ENCODE results near the gene HIVEP3.

HIVEP3 gene

GRCh38 chr1:41809692-41810091, 109.0 kb downstream of the HIVEP3 start:
- no peak for DNase-seq

DNA sequence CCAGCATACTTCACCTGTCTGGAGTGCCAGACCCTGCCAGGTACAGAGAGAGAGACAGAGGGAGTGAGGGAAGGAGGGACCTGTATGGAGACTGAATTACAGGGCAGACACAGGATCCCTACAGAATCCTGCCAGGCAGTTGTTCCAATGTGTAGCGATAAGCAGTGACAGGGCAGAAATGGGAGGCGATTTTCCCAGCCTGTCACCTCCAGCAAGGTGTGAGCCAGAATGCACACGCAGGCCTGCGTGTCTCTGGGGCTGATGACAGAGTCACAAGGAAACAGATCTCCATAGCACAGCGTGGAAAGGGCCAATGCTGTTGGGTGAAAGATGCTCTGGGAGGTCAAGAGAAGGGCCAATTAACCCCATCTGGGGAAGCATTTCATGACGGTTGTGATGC, 111.3 kb downstream of the HIVEP3 start:
- DNase-seq: no peak

DNA sequence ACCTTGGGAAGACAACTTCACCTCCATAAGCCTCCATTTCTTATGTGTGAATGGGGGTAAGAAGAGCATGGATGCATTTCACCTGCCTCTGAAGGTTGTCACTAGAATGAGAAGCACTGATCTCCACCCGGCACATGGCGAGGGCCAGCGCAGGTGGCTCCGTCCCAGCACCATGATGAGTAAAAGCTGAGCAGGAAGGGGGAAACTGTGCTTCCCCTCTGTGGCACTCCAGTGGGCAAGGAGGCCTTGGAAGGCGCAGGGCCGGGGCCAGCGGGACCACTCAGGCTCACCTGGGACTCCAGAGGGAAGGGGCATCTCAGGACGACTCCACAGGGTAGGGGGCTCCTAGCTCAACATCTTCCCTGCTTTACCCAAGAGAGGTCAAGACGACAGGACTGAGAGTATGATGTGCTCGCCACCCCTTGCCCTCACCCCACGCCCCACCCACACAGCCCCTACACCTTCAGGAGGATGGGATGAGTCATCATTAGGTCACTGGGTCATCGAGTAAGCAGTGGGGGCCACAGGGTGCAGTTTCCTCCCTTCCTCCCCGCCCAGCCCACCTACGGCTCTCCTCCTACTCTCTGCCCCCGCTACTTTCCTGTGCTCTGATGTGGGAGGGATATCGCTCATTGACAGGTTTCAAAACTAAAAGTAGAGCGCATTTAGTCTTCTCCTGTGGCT, 112.1 kb downstream of the HIVEP3 start:
- DNase-seq: no peak

GRCh38 chr1:41805771-41806471, 112.8 kb downstream of the HIVEP3 start:
- no peak for DNase-seq

DNA sequence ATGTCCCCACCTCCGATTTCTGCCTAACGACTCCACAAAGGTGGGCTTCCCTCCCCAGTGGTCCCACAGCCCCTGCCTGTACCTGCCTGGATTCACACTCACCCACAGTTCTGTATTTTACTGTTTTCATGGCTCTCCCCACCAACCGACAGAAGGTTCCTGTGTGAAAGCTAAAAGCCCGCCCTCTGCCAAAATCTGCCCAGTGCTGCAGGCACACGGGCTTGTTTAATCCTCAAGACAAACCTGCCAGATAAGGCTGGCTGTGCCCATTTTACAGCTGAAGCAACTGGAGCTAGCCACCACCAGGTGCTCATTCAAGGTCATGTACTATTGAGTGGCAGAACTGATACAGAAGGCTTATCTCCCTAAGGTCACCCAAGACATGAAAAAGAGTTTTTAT, 114.5 kb downstream of the HIVEP3 start:
- peak in 1 of 2 experiments; percentile 20 for DNase-seq

DNA sequence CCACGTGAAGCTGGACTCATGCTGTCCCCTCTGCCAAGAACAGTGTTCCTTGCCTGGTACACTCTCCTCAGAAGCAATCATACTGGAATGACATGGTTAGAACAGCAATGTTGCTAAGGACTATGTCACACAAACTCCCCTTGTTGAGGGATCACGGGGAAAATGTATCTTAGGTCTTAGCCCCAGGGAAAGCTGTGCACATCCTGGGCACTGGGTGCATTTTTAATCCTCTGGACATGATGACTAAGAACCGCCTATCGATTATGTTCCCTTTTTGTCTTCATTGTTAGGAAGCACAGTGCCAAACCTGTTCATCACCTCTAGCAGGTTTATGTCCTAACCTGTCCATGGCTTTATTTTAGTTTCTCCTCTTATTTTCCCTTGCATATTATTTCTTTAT, 115.1 kb downstream of the HIVEP3 start:
- DNase-seq: no peak

- peak; percentile 13 to 45 for DNase-seq
Measured at GRCh38 chr1:41802532-41803501, 115.9 kb downstream of the HIVEP3 start.

- DNase-seq: no peak
Measured at GRCh38 chr1:41800311-41800829, 118.4 kb downstream of the HIVEP3 start.

- DNase-seq: no peak
Measured at GRCh38 chr1:41799723-41800122, 119.0 kb downstream of the HIVEP3 start.

DNA sequence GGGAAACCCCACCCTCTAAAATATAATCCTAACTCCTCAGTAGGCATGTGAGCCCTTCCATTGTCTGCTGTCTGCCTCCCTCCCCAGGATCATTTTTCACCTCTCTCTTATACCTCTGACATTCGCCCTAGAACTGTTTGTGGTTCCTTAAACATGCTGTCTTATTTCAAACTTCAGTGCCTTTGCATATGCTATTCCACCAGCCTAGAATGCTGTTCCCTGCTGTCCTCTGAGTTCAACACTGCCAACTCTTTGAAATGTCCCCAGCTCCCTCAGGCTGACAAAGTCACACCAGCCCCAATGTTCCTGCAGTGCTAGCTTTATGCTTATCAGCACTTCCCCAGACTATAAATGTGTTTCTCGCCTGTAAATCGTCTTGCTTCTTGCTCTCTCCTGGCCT, 119.5 kb downstream of the HIVEP3 start:
- DNase-seq: no peak

- DNase-seq: peak; percentile 10 to 21
Measured at GRCh38 chr1:41795205-41795762, 123.4 kb downstream of the HIVEP3 start.

DNA sequence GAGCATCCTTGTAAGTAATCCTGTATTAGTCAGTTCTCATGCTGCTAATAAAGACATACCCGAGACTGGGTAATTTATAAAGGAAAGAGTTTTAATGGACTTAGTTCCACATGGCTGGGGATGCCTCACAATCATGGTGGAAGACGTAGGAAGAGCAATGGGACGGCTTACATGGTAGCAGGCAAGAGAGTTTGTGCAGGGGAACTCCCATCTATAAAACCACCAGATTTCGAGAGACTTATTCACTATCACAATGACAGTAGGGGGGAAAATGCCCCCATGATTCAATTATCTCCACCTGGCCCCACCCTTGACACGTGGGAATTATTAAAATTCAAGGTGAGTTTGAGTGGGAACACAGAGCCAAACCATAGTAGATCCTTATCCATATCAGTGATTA, 124.7 kb downstream of the HIVEP3 start:
- DNase-seq: no peak

GRCh38 chr1:41792485-41792770, 126.3 kb downstream of the HIVEP3 start:
- DNase-seq: no peak

- DNase-seq: no peak
Measured at GRCh38 chr1:41791667-41792484, 126.8 kb downstream of the HIVEP3 start.

DNA sequence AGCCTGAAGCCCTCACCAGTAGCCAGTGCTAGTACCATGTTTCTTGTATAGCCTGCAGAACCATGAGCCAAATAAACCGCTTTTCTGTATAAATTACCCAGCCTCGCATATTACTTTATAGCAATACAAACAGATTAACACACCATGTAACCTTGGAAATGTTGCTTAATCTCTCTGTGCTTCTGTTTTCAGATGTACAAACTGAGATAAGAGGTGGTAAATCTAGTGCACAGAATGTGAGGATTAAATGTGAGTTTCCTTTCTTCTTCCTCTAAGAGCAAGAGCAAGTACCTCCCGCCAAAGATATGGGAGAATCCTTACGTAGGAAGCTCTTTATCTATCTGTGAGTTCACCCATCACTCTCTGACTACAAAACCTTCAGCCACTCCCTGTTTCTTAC, 128.4 kb downstream of the HIVEP3 start:
- no peak for DNase-seq

DNA sequence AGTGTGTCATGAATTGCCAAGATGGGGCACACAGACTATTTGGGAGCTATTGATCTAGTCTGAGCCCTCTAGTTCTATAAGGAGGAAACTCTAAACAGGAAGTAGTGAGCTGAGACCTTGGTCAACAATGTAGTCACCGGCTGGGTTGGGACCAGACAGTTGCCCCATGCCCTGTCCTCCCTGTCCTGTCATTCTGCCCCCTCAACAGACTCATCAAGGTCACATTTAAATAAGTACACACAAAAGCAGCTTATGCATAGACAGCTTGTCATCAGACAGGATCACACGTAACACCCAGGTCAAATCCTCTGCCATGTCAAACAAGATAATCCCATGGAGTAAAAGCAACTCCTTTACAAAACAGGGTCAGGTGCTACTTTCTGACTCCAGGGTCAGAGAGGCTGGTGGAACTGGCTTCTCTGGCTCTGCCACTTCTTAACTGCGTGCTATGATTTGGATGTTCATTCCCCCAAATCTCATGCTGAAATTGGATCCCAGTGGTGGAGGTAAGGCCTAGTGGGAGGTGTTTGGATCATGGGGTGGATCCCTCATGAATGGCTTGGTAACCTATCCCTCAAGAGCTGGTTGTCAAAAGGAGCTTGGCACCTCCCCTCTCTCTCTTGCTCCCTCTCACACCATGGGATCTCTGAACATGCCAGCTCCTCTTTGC, 128.9 kb downstream of the HIVEP3 start:
- peak in 1 of 2 experiments; percentile 10 for DNase-seq

GRCh38 chr1:41788427-41788826, 130.3 kb downstream of the HIVEP3 start:
- DNase-seq: no peak

DNA sequence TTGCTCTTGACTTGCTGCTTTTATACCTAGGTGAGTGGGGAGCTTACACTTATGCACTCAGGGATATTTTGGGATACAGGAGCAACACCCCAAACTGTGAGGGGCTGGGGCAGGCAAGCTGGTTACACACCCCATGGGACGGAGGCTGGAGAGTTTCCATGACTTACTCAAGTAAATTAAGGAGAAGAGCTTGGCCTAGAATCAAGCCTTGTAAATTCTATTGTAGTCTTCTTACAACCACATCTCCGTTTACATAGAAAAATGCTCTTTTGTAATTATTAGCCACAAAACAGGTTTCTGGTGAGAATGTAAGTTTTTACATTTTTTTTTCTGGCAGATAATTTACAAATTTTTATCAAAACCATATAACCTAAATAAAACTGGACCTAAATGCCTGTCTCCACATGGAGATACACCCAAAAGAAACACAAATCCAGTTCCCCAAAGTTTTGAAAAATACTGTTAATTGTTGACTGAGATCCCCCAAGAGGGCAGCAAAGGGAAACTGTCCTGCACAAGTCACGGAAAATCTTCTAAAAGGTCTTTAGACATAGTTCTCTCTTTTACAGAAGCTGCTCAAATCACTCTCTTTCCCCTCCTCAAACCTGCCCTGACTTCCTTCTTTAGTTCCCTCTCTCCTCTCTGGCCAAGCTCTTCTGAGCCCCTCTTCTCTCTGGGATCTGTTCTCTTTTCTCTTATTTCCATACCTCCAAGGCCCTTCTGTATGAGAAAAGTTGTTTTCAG, 134.0 kb downstream of the HIVEP3 start:
- DNase-seq: no peak

DNA sequence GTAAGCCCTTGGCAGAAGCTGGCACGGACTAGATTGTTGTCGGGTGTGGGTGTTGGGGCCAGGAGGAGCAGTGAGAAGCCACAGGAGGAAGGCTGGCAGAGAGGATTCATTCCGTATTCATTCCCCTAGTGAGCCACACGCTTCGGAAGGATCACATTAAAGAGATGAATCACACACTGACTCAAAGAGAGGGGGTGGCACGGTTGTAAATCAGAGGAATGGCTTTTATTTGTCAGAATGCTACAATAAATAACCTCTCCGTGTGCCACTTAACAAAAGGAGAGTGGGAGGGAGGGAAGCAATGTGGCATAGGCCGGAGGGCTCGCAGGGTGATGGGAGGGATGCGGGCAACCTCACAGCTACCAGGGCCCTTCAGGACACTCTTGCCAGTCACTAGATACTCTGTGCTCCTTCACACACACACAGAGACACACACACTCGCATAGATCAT, 135.5 kb downstream of the HIVEP3 start:
- no peak for DNase-seq

GRCh38 chr1:41780916-41781315, 137.8 kb downstream of the HIVEP3 start:
- DNase-seq: peak in 1 of 2 experiments; percentile 17

DNA sequence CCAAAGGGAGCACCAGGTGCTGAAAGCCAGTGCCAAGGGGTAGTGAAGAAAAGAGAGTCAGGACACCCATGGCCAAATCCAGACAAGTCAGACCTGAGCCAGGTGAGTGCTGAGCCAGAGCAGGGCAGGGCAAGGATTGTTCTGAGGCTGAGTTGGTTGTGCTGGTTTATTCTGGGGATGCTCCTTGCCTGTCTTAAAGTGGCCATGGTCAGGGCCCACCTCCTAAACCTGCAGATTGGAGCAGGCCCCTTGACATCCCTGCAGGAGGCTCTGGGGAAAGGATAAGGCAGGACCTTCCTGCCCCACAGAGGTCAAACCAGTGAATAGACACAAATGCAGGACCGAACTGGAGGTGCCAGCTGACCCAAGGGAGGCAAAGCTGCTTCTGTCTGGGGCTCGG, 138.4 kb downstream of the HIVEP3 start:
- no peak for DNase-seq

Measured in NCI-H524 (cell line).